PFSK-1 (cell line): Measurements from ENCODE around the gene BLCAP.

Experiments used
- FOXP2 ChIP-seq: optimal IDR thresholded peaks from 2 replicates; pipeline ENCODE3; 2011; ENCODE audit warnings: borderline replicate concordance, control low read depth, inconsistent platforms; ENCODE audit not compliant: insufficient read depth; ENCODE audit errors: extremely low read length, extremely low read depth
- POLR2AphosphoS5 ChIP-seq: IDR thresholded peaks from 2 replicates; pipeline ENCODE4 v1.6.1; 2012; ENCODE audit warnings: low read depth, mild to moderate bottlenecking, control low read depth, low read length, moderate library complexity
- SIN3A ChIP-seq: IDR thresholded peaks from 2 replicates; pipeline ENCODE4 v1.6.1; 2012; ENCODE audit warnings: mild to moderate bottlenecking, low read length, moderate library complexity, borderline replicate concordance; ENCODE audit not compliant: insufficient read depth

DNA sequence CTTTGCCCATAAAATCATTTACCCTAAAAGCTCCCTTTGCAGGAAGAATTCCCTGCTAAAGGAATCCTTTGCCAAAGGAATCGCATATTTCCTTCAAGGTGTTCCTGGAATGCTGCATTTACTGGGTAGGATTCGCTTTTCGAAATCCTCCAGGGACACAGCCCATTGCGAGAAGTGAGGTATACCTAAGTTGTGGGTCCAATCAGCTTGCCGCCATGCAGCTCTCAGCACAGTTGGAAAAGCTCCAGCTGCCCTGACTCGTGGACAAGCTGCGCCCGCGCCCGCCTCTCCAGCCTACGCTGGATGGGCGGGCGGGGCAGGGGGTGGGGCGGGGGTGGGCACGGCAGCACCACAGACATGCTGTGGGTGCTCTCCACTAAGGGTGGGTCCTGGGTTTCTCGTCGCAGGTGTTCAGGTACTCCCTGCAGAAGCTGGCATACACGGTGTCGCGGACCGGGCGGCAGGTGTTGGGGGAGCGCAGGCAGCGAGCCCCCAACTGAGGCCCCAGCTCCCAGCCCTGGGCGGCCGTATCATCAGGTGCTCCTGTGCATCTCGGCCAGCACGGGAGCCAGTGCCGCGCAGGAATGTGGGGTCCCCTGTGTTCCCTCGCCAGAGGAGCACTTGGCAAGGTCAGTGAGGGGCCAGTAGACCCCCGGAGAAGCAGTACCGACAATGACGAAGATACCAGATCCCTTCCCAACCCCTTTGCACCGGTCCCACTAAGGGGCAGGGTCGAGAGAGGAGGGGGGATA, 5.2 kb downstream of the BLCAP start:
- TF ChIP-seq POLR2AphosphoS5: no peak
- TF ChIP-seq FOXP2: no peak
- no peak for TF ChIP-seq SIN3A
